Measurements from ENCODE around the gene UPF2.

- TF ChIP-seq POLR2AphosphoS5 (IDR thresholded peaks at IDR 0.05; ENCODE audit: low read depth, low read length), result no peak
- TF ChIP-seq POLR2A (IDR thresholded peaks at IDR 0.05; ENCODE audit: insufficient read depth in 1 of 2, low read depth in 2 of 2, low read length in 2 of 2), result no peak
- no peak for TF ChIP-seq ZNF441 (CRISPR knock-in tag; IDR thresholded peaks at IDR 0.05; ENCODE audit: borderline replicate concordance)
- no peak for TF ChIP-seq HMG20A (CRISPR knock-in tag; IDR thresholded peaks at IDR 0.05; ENCODE audit: borderline replicate concordance)
- TF ChIP-seq ZNF501 (CRISPR knock-in tag; IDR thresholded peaks at IDR 0.05), result no peak
- TF ChIP-seq KDM5B (CRISPR knock-in tag; IDR thresholded peaks at IDR 0.05; ENCODE audit: borderline replicate concordance), result no peak
- no peak for TF ChIP-seq MAFF (IDR thresholded peaks at IDR 0.05; ENCODE audit: low read depth, low read length)
- TF ChIP-seq NFE2 (CRISPR knock-in tag; IDR thresholded peaks at IDR 0.05), result no peak
Observed at GRCh38 chr10:12022580-12023257, 19.9 kb downstream of the UPF2 start.
